Measurements from ENCODE around the gene MPV17. TPM values are rescaled to one million over a fixed set of nuclear protein-coding genes. Genes with fewer than 3 reads are reported as not detected.

Gene MPV17
- total RNA-seq, 4 donors from 2014 or later: 92.9 to 151 (median 116) TPM

GRCh38 chr2:27363933-27364332, 41.0 kb upstream of the MPV17 start:
- 86 to 96% methylated on average over 2 of the region's 2 CpGs for WGBS, 2 donors
- Histone ChIP-seq H3K9me3 (no peaks in the 10 kb centered on the region), H3K27me3 (no peaks in the 10 kb centered on the region), H3K4me1 (peaks cover 2 to 5% of the 10 kb centered on the region in 2 donors), H3K4me3 (replicated peaks in 1 of 3) (no peak overlapping the region), H3K36me3 (peaks cover 39 to 45% of the 10 kb centered on the region in 2 donors), H3K27ac (no peak overlapping the region)
- intact Hi-C loops (cut with DNase I): no loop called here
- TF ChIP-seq POLR2A (IDR thresholded peaks at IDR 0.05) (no peak), CTCF (IDR thresholded peaks at IDR 0.05) (no peak)
- no peak for DNase-seq

- H3K4me1 ChIP-seq: peaks cover under 1 to 1% of the 10 kb centered on the region in 2 donors
- no peak overlapping the region for H3K4me3 ChIP-seq (replicated peaks in 1 of 3)
- TF ChIP-seq CTCF (IDR thresholded peaks at IDR 0.05) (no peak), POLR2A (IDR thresholded peaks at IDR 0.05) (no peak)
- H3K36me3 ChIP-seq: peaks cover 38 to 39% of the 10 kb centered on the region in 2 donors
- no peaks in the 10 kb centered on the region for H3K27me3 ChIP-seq
- 92 to 96% methylated on average over 4 of the region's 4 CpGs for WGBS, 2 donors
- no peaks in the 10 kb centered on the region for H3K9me3 ChIP-seq
- no peak overlapping the region for H3K27ac ChIP-seq
- DNase-seq: no peak
- intact Hi-C loops (cut with DNase I): no loop called here
These were observed 40.0 kb upstream of the MPV17 start for GRCh38 chr2:27362678-27363420.

- Histone ChIP-seq H3K27ac (peak within 1 kb of the TSS; percentile 79 to 91 (median 85)), H3K4me3 (replicated peaks in 1 of 3) (peak within 1 kb of the TSS; percentile 33 to 99 (median 73)), H3K9me3 (no peaks in the 10 kb centered on the region), H3K4me1 (peaks cover 22 to 30% of the 10 kb centered on the region in 2 donors), H3K36me3 (no peaks in the 10 kb centered on the region), H3K27me3 (no peaks in the 10 kb centered on the region)
- WGBS, 2 donors: 0% methylated on average over 48 to 52 of the region's 67 CpGs
- peak in 3 of 6 experiments; percentile 11 to 31 (median 19) for TF ChIP-seq CTCF (IDR thresholded peaks at IDR 0.05)
- TF ChIP-seq POLR2A (IDR thresholded peaks at IDR 0.05): peak in 1 of 2 donors; percentile 63
- DNase-seq: peak; percentile 96 to 97
- intact Hi-C loops (cut with DNase I): loop anchor here (2.0 to 5.0 kb wide), 2 partner anchors 14 to 34 kb away; partner anchors contain the start of genes EIF2B4, MPV17 and SNX17
These were observed 33.7 kb upstream of the MPV17 start, which contains the start of gene GTF3C2 for GRCh38 chr2:27356382-27357181. Gene GTF3C2, minus strand, starts transcription at chr2:27356764. Its CDS starts 13,210 bp downstream, at chr2:27343554.

- no peak for TF ChIP-seq CTCF (IDR thresholded peaks at IDR 0.05)
- TF ChIP-seq POLR2A (IDR thresholded peaks at IDR 0.05): no peak
- WGBS, 2 donors: 1% methylated on average over 9 to 12 of the region's 12 CpGs
- Histone ChIP-seq H3K27me3 (no peaks in the 10 kb centered on the region), H3K9me3 (no peaks in the 10 kb centered on the region), H3K4me3 (replicated peaks in 1 of 3) (peak overlapping the region; percentile 33 to 99 (median 73)), H3K36me3 (no peaks in the 10 kb centered on the region), H3K4me1 (peaks cover 22 to 30% of the 10 kb centered on the region in 2 donors), H3K27ac (peak overlapping the region; percentile 79 to 91 (median 85))
- intact Hi-C loops (cut with DNase I): loop anchor here (2.0 to 5.0 kb wide), 2 partner anchors 15 to 34 kb away; partner anchors contain the start of genes EIF2B4, MPV17 and SNX17
- peak in 1 of 2 donors; percentile 28 for DNase-seq
These were observed 33.1 kb upstream of the MPV17 start for GRCh38 chr2:27356056-27356381.
